ENCODE results near the gene ANO3. TPM values are rescaled to one million over a fixed set of nuclear protein-coding genes. Genes with fewer than 3 reads are reported as not detected.

The ANO3 gene
- total and polyA plus RNA-seq, 2 donors (not counting 1 experiment from before 2014, with no cell fraction given): not detected

DNA sequence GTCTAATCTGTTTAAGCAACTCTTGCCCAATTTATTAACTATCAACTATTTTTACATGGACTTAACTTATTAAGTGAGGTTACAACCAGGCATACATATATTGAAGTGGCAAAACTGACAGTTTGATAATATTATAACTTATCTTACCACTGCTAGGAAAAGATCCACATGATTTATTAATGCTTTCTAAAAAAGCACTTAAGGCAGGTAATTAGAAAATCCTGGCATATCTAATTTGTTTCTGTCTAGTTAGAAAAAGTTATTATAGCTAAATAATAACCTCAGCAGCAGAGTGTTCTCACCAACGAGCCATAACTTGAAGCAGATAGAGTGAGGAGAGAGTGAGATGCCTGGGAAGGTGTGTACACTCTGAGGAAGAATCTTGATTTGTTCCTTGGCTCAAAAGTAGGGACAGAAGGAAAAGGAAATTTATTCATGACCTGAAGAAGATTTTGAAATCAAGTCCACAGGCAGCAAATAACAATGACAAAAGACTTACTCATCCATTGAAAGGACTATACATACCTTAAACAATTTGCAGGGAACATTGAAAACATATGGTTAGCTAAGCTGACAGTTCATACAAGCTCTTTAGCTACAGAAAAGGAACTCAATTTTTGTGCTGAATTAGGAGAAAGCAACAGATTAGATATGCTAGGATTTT, 247.2 kb downstream of the ANO3 start:
- ChIA-PET CTCF (no interaction called here), POLR2A (no interaction called here)
- WGBS (ENCODE audit: insufficient coverage): no CpG with 5 or more reads among the region's 1 CpG
- Histone ChIP-seq H3K4me1 (ENCODE audit: control insufficient read depth in 2 of 2, insufficient read depth in 2 of 2, low read length in 2 of 2) (no peaks in the 10 kb centered on the region), H3K9ac (ENCODE audit: low read length) (no peak overlapping the region), H3K4me2 (replicated peaks; ENCODE audit: low read depth, low read length, poor library complexity, severe bottlenecking) (no peak overlapping the region), H4K20me1 (ENCODE audit: control insufficient read depth, insufficient read depth, low read length, poor library complexity, severe bottlenecking) (no peaks in the 10 kb centered on the region), H3K9me3 (ENCODE audit: control extremely low read depth in 1 of 3, control insufficient read depth in 2 of 3, insufficient read depth in 1 of 3, low read length in 2 of 3) (no peaks in the 10 kb centered on the region), H3K79me2 (ENCODE audit: control insufficient read depth, insufficient read depth, low read length) (no peaks in the 10 kb centered on the region), H2AFZ (ENCODE audit: insufficient read depth, low read depth, low read length, poor library complexity, severe bottlenecking) (no peak overlapping the region), H3K36me3 (replicated peaks in 1 of 2; ENCODE audit: control extremely low read depth in 1 of 2, control insufficient read depth in 1 of 2, extremely low read depth in 1 of 2, insufficient read depth in 2 of 2, low read length in 1 of 2) (no peaks in the 10 kb centered on the region), H3K27ac (ENCODE audit: low read length in 2 of 2) (no peak overlapping the region), H3K4me3 (ENCODE audit: control extremely low read depth in 1 of 5, extremely low read depth in 1 of 5, insufficient read depth in 1 of 5, low read depth in 2 of 5, low read length in 4 of 5) (no peak overlapping the region), H3K27me3 (replicated peaks in 1 of 4; ENCODE audit: control extremely low read depth in 1 of 4, control insufficient read depth in 3 of 4, insufficient read depth in 4 of 4, low read length in 3 of 4) (no peaks in the 10 kb centered on the region)
- no peak overlapping the region for H3K27ac Mint-ChIP-seq
- intact Hi-C loops (cut with micrococcal nuclease): no loop called here
- no peak for TF ChIP-seq EZH2 (IDR thresholded peaks at IDR 0.05; ENCODE audit: borderline replicate concordance, insufficient read depth, low read depth, low read length, poor library complexity, severe bottlenecking)
- TF ChIP-seq, protein P1, sequence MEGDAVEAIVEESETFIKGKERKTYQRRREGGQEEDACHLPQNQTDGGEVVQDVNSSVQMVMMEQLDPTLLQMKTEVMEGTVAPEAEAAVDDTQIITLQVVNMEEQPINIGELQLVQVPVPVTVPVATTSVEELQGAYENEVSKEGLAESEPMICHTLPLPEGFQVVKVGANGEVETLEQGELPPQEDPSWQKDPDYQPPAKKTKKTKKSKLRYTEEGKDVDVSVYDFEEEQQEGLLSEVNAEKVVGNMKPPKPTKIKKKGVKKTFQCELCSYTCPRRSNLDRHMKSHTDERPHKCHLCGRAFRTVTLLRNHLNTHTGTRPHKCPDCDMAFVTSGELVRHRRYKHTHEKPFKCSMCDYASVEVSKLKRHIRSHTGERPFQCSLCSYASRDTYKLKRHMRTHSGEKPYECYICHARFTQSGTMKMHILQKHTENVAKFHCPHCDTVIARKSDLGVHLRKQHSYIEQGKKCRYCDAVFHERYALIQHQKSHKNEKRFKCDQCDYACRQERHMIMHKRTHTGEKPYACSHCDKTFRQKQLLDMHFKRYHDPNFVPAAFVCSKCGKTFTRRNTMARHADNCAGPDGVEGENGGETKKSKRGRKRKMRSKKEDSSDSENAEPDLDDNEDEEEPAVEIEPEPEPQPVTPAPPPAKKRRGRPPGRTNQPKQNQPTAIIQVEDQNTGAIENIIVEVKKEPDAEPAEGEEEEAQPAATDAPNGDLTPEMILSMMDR (IDR thresholded peaks at IDR 0.05): no peak
- H3K4me3 Mint-ChIP-seq: no peak overlapping the region
- H3K27me3 Mint-ChIP-seq: no peaks in the 10 kb centered on the region
- no peaks in the 10 kb centered on the region for H3K4me1 Mint-ChIP-seq
- H3K9me3 Mint-ChIP-seq (ENCODE audit: insufficient read depth): no peaks in the 10 kb centered on the region
- DNase-seq (no peak), ATAC-seq (ENCODE audit: low read depth) (no peak)

DNA sequence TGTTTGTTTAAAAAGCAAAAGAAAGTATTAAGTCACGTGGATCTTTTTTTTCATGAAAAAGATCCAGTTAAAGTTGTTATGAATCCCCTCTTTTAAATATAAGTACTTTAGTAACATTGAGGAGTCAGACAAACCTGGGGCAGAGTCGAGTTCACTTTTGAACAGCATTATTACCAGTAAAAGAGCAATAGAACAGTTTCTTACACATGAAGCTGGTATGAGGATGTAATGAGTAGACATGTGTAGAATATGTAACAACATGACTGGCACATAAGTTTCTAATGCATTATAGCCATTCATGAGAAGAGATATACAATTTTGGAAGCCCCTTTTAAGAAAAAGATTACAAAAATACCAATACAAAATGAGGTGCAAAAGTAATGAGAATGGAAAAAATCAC, 247.8 kb downstream of the ANO3 start:
- ChIA-PET POLR2A (no interaction called here), CTCF (no interaction called here)
- no peak overlapping the region for H3K9ac ChIP-seq (ENCODE audit: low read length)
- no peaks in the 10 kb centered on the region for H3K4me1 ChIP-seq (ENCODE audit: control insufficient read depth in 2 of 2, insufficient read depth in 2 of 2, low read length in 2 of 2)
- H2AFZ ChIP-seq (ENCODE audit: insufficient read depth, low read depth, low read length, poor library complexity, severe bottlenecking): no peak overlapping the region
- intact Hi-C loops (cut with micrococcal nuclease): no loop called here
- no peak for ATAC-seq (ENCODE audit: low read depth)
- H3K4me2 ChIP-seq (replicated peaks; ENCODE audit: low read depth, low read length, poor library complexity, severe bottlenecking): no peak overlapping the region
- no peak overlapping the region for H3K4me3 ChIP-seq (ENCODE audit: control extremely low read depth in 1 of 5, extremely low read depth in 1 of 5, insufficient read depth in 1 of 5, low read depth in 2 of 5, low read length in 4 of 5)
- TF ChIP-seq, protein P1 (IDR thresholded peaks at IDR 0.05): no peak
- TF ChIP-seq EZH2 (IDR thresholded peaks at IDR 0.05; ENCODE audit: borderline replicate concordance, insufficient read depth, low read depth, low read length, poor library complexity, severe bottlenecking): no peak
- H3K4me1 Mint-ChIP-seq: no peaks in the 10 kb centered on the region
- WGBS (ENCODE audit: insufficient coverage): no CpG with 5 or more reads among the region's 2 CpGs
- H3K27ac Mint-ChIP-seq: no peak overlapping the region
- H3K27me3 Mint-ChIP-seq: no peaks in the 10 kb centered on the region
- H3K36me3 ChIP-seq (replicated peaks in 1 of 2; ENCODE audit: control extremely low read depth in 1 of 2, control insufficient read depth in 1 of 2, extremely low read depth in 1 of 2, insufficient read depth in 2 of 2, low read length in 1 of 2): no peaks in the 10 kb centered on the region
- H3K27ac ChIP-seq (ENCODE audit: low read length in 2 of 2): no peak overlapping the region
- no peaks in the 10 kb centered on the region for H3K9me3 Mint-ChIP-seq (ENCODE audit: insufficient read depth)
- H3K9me3 ChIP-seq (ENCODE audit: control extremely low read depth in 1 of 3, control insufficient read depth in 2 of 3, insufficient read depth in 1 of 3, low read length in 2 of 3): no peaks in the 10 kb centered on the region
- H3K79me2 ChIP-seq (ENCODE audit: control insufficient read depth, insufficient read depth, low read length): no peaks in the 10 kb centered on the region
- H3K4me3 Mint-ChIP-seq: no peak overlapping the region
- H3K27me3 ChIP-seq (replicated peaks in 1 of 4; ENCODE audit: control extremely low read depth in 1 of 4, control insufficient read depth in 3 of 4, insufficient read depth in 4 of 4, low read length in 3 of 4): no peaks in the 10 kb centered on the region
- H4K20me1 ChIP-seq (ENCODE audit: control insufficient read depth, insufficient read depth, low read length, poor library complexity, severe bottlenecking): no peaks in the 10 kb centered on the region
- DNase-seq: no peak
